Breast epithelium (tissue), 3 donors: ENCODE results near the gene ASTN2.

Experiments used
- CTCF ChIP-seq, 3 donors: fragments of 450-650 bp; IDR thresholded peaks; one replicate each; pipeline ENCODE4 v1.5.1; 2016 to 2017; ENCODE audit warnings: antibody characterized with exemption in 3 of 3, mild to moderate bottlenecking in 3 of 3, moderate library complexity in 3 of 3
- POLR2A ChIP-seq: fragments of 450-650 bp; IDR thresholded peaks from one replicate; pipeline ENCODE4 v1.6.1; 2016; ENCODE audit warnings: antibody characterized with exemption, mild to moderate bottlenecking, moderate library complexity
- POLR2AphosphoS5 ChIP-seq, 3 donors: sonication (generic); formaldehyde crosslinking; IDR thresholded peaks; one replicate each; pipeline ENCODE4 v1.6.1; 2017; ENCODE audit warnings: antibody characterized with exemption in 3 of 3

DNA sequence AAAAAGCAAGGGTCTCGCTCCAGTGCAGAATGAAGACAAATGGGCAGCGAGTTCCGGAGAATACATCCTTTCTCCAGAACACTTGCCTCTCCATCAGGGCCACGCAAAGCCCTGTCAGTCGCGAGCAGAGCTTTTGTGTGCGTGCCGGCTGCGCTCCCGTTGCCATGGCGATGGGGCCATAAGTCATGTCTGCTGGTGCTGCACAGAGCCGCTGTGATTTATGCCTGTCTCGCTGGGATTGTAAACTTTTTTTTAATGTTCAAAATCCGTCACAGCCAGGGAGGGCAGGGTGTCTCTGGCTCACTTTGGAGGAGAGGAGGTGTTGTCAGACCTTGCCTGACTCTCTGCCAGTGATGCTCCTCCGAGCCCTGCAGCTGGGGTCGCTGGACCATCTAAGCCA lies 455.0 kb downstream of the ASTN2 start:
- TF ChIP-seq CTCF (IDR thresholded peaks at IDR 0.05) (no peak), POLR2AphosphoS5 (IDR thresholded peaks at IDR 0.05) (no peak), POLR2A (no peak)
